ENCODE results near the gene FNDC3B. TPM values are rescaled to one million over a fixed set of nuclear protein-coding genes. Genes with fewer than 3 reads are reported as not detected.

FNDC3B gene
- total and polyA plus RNA-seq, 2 donors (not counting 1 experiment from before 2014, with no cell fraction given), result 1.2 to 9.2 TPM

- CTCF ChIA-PET, result interaction anchor here (1.7 kb wide), 1 partner anchor 35 kb away, joined by 5 read pairs; no protein-coding TSS in a partner anchor
- no peaks in the 10 kb centered on the region for H3K36me3 ChIP-seq (replicated peaks in 1 of 2; ENCODE audit: control extremely low read depth in 1 of 2, control insufficient read depth in 1 of 2, extremely low read depth in 1 of 2, insufficient read depth in 2 of 2, low read length in 1 of 2)
- Mint-ChIP-seq H3K4me3 (no peak overlapping the region), H3K27me3 (no peaks in the 10 kb centered on the region), H3K4me1 (no peaks in the 10 kb centered on the region), H3K9me3 (ENCODE audit: insufficient read depth) (peaks cover 7% of the 10 kb centered on the region), H3K27ac (no peak overlapping the region)
- ATAC-seq (ENCODE audit: low read depth), result no peak
- TF ChIP-seq EZH2 (IDR thresholded peaks at IDR 0.05; ENCODE audit: borderline replicate concordance, insufficient read depth, low read depth, low read length, poor library complexity, severe bottlenecking), result no peak
- TF ChIP-seq, protein P1, sequence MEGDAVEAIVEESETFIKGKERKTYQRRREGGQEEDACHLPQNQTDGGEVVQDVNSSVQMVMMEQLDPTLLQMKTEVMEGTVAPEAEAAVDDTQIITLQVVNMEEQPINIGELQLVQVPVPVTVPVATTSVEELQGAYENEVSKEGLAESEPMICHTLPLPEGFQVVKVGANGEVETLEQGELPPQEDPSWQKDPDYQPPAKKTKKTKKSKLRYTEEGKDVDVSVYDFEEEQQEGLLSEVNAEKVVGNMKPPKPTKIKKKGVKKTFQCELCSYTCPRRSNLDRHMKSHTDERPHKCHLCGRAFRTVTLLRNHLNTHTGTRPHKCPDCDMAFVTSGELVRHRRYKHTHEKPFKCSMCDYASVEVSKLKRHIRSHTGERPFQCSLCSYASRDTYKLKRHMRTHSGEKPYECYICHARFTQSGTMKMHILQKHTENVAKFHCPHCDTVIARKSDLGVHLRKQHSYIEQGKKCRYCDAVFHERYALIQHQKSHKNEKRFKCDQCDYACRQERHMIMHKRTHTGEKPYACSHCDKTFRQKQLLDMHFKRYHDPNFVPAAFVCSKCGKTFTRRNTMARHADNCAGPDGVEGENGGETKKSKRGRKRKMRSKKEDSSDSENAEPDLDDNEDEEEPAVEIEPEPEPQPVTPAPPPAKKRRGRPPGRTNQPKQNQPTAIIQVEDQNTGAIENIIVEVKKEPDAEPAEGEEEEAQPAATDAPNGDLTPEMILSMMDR (IDR thresholded peaks at IDR 0.05), result no peak
- H3K27ac ChIP-seq (ENCODE audit: low read length in 2 of 2), result no peak overlapping the region
- H3K9me3 ChIP-seq (ENCODE audit: control extremely low read depth in 1 of 3, control insufficient read depth in 2 of 3, insufficient read depth in 1 of 3, low read length in 2 of 3), result no peaks in the 10 kb centered on the region
- intact Hi-C loops (cut with micrococcal nuclease), result no loop called here
- H2AFZ ChIP-seq (ENCODE audit: insufficient read depth, low read depth, low read length, poor library complexity, severe bottlenecking), result no peak overlapping the region
- WGBS (ENCODE audit: insufficient coverage), result 92% methylated on average over 1 of the region's 2 CpGs
- no peaks in the 10 kb centered on the region for H3K4me1 ChIP-seq (ENCODE audit: control insufficient read depth in 2 of 2, insufficient read depth in 2 of 2, low read length in 2 of 2)
- no peaks in the 10 kb centered on the region for H3K27me3 ChIP-seq (replicated peaks in 1 of 4; ENCODE audit: control extremely low read depth in 1 of 4, control insufficient read depth in 3 of 4, insufficient read depth in 4 of 4, low read length in 3 of 4)
- no peak overlapping the region for H3K4me2 ChIP-seq (replicated peaks; ENCODE audit: low read depth, low read length, poor library complexity, severe bottlenecking)
- H3K4me3 ChIP-seq (ENCODE audit: control extremely low read depth in 1 of 5, extremely low read depth in 1 of 5, insufficient read depth in 1 of 5, low read depth in 2 of 5, low read length in 4 of 5), result no peak overlapping the region
- no peak overlapping the region for H3K9ac ChIP-seq (ENCODE audit: low read length)
- POLR2A ChIA-PET, result no interaction called here
- no peak for DNase-seq
- no peaks in the 10 kb centered on the region for H3K79me2 ChIP-seq (ENCODE audit: control insufficient read depth, insufficient read depth, low read length)
- no peaks in the 10 kb centered on the region for H4K20me1 ChIP-seq (ENCODE audit: control insufficient read depth, insufficient read depth, low read length, poor library complexity, severe bottlenecking)
Measured at GRCh38 chr3:172296975-172297332, 257.6 kb downstream of the FNDC3B start.

GRCh38 chr3:172298247-172298646 lies 258.9 kb downstream of the FNDC3B start:
- intact Hi-C loops (cut with micrococcal nuclease), result no loop called here
- H3K27ac Mint-ChIP-seq, result no peak overlapping the region
- TF ChIP-seq, protein P1 (IDR thresholded peaks at IDR 0.05), result no peak
- no peak for TF ChIP-seq EZH2 (IDR thresholded peaks at IDR 0.05; ENCODE audit: borderline replicate concordance, insufficient read depth, low read depth, low read length, poor library complexity, severe bottlenecking)
- no peak overlapping the region for H3K27ac ChIP-seq (ENCODE audit: low read length in 2 of 2)
- H3K4me3 Mint-ChIP-seq, result no peak overlapping the region
- no peaks in the 10 kb centered on the region for H3K36me3 ChIP-seq (replicated peaks in 1 of 2; ENCODE audit: control extremely low read depth in 1 of 2, control insufficient read depth in 1 of 2, extremely low read depth in 1 of 2, insufficient read depth in 2 of 2, low read length in 1 of 2)
- H3K9ac ChIP-seq (ENCODE audit: low read length), result no peak overlapping the region
- H3K27me3 Mint-ChIP-seq, result no peaks in the 10 kb centered on the region
- CTCF ChIA-PET, result interaction anchor here (1.7 kb wide), 1 partner anchor 34 kb away, joined by 5 read pairs; no protein-coding TSS in a partner anchor
- no peaks in the 10 kb centered on the region for H3K79me2 ChIP-seq (ENCODE audit: control insufficient read depth, insufficient read depth, low read length)
- H3K4me1 ChIP-seq (ENCODE audit: control insufficient read depth in 2 of 2, insufficient read depth in 2 of 2, low read length in 2 of 2), result no peaks in the 10 kb centered on the region
- H2AFZ ChIP-seq (ENCODE audit: insufficient read depth, low read depth, low read length, poor library complexity, severe bottlenecking), result no peak overlapping the region
- no peaks in the 10 kb centered on the region for H4K20me1 ChIP-seq (ENCODE audit: control insufficient read depth, insufficient read depth, low read length, poor library complexity, severe bottlenecking)
- POLR2A ChIA-PET, result no interaction called here
- peaks cover 7% of the 10 kb centered on the region for H3K9me3 Mint-ChIP-seq (ENCODE audit: insufficient read depth)
- H3K9me3 ChIP-seq (ENCODE audit: control extremely low read depth in 1 of 3, control insufficient read depth in 2 of 3, insufficient read depth in 1 of 3, low read length in 2 of 3), result no peaks in the 10 kb centered on the region
- no peak overlapping the region for H3K4me2 ChIP-seq (replicated peaks; ENCODE audit: low read depth, low read length, poor library complexity, severe bottlenecking)
- ATAC-seq (ENCODE audit: low read depth), result no peak
- WGBS (ENCODE audit: insufficient coverage), result 100% methylated on average over 1 of the region's 3 CpGs
- no peaks in the 10 kb centered on the region for H3K27me3 ChIP-seq (replicated peaks in 1 of 4; ENCODE audit: control extremely low read depth in 1 of 4, control insufficient read depth in 3 of 4, insufficient read depth in 4 of 4, low read length in 3 of 4)
- no peak for DNase-seq
- no peak overlapping the region for H3K4me3 ChIP-seq (ENCODE audit: control extremely low read depth in 1 of 5, extremely low read depth in 1 of 5, insufficient read depth in 1 of 5, low read depth in 2 of 5, low read length in 4 of 5)
- no peaks in the 10 kb centered on the region for H3K4me1 Mint-ChIP-seq

Data from B cell (primary cell).